GM12864 (cell line): ENCODE results near the gene WNT6.

Experiments
- DNase-seq: peaks from one replicate; pipeline ENCODE4 v3.0.0-alpha.2; 2011; ENCODE audit warnings: low read depth
- H3K4me3 ChIP-seq: 2 replicates; pipeline ENCODE4 v1.5.1; 2011; ENCODE audit warnings: mild to moderate bottlenecking, low read depth, low read length, control low read depth
- TF ChIP-seq, protein P1 (sequence below): IDR thresholded peaks from 2 replicates; pipeline ENCODE4 v1.5.1; 2011; ENCODE audit warnings: low read depth, mild to moderate bottlenecking, moderate library complexity, low read length, control low read depth, inconsistent platforms; ENCODE audit errors: missing control alignments

The WNT6 gene

DNA sequence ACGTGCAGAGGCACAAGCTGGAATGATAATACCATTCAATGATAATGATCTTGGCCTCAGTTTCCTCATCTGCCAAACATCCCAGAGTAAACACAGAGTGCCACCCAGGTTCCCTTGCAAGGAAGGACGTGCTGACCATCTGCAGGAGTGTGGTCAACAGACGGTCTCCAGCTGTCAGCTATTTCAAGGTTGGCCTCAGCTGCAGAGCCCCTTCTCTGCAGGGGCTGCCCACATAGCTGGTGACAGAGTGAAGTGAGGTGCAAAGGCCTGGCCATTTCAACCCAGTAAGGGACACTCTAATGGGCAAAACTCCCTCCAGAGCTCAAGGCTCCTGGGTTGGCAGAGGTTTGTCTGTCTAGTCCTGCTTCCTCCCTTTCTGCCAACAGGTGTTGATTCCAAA, 8.3 kb upstream of the WNT6 start:
- TF ChIP-seq, protein P1, sequence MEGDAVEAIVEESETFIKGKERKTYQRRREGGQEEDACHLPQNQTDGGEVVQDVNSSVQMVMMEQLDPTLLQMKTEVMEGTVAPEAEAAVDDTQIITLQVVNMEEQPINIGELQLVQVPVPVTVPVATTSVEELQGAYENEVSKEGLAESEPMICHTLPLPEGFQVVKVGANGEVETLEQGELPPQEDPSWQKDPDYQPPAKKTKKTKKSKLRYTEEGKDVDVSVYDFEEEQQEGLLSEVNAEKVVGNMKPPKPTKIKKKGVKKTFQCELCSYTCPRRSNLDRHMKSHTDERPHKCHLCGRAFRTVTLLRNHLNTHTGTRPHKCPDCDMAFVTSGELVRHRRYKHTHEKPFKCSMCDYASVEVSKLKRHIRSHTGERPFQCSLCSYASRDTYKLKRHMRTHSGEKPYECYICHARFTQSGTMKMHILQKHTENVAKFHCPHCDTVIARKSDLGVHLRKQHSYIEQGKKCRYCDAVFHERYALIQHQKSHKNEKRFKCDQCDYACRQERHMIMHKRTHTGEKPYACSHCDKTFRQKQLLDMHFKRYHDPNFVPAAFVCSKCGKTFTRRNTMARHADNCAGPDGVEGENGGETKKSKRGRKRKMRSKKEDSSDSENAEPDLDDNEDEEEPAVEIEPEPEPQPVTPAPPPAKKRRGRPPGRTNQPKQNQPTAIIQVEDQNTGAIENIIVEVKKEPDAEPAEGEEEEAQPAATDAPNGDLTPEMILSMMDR = no peak
- no peak for DNase-seq
- no peak overlapping the region for H3K4me3 ChIP-seq

DNA sequence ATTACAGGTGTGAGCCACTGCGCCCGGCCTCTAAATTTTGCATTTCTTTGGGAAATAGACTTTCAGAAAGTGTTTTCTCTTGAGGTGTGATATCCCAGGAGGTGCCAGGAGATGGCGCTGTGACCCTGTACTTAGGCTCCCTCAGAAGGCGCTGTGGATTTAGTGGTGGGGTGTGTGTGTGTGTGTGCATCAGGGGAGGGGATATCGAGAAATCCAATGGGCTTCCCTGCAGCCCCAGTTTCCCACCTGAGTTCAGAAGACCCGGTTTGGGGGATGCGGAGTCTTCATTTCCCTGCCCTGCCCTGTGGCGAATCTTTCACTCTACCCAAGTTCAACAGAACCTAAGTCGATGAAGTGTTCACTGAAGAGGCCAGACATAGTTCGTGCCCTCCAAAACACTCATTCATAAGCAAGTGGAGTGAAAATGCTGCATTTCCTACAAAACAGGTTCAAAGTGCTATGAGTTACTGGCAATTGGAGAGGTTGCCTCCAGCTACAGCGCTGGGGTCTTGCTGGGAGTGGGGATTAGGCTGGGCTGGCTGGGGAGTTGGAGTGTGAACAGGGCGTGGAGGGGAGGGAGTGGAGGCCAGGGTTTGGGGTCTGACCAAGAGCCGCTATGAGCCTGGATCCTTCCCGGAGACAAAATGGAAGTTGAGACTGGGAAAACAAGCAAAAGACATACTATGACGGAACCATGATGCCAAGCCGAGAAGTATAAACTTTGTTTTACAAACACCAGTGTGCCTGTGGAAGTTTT, 6.5 kb upstream of the WNT6 start:
- no peak overlapping the region for H3K4me3 ChIP-seq
- TF ChIP-seq, protein P1 = peak; percentile 84
- DNase-seq = peak; percentile 25

GRCh38 chr2:218853766-218854165, 5.8 kb upstream of the WNT6 start:
- TF ChIP-seq, protein P1 = no peak
- DNase-seq = no peak
- no peak overlapping the region for H3K4me3 ChIP-seq

DNA sequence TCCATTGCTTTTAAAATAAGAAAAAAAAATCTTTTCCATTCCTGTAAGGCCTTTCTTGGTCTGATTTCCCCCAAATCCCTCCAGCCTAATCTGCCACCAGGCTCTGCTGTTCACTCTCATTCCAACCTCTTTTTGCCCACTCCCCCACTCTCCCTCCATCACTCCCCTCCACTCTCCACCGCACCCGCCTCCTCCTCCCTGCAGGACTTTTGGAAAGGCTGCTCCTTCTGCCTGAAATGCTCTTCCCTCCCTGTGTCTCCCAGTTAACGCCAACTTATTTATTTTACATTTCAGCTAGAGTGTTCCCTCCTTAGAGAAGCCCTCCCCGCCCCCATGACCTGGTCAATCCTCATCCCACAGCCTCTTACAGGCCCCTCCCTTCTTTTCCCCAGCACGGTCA, 4.7 kb upstream of the WNT6 start:
- H3K4me3 ChIP-seq = no peak overlapping the region
- TF ChIP-seq, protein P1 = no peak
- DNase-seq = no peak

DNA sequence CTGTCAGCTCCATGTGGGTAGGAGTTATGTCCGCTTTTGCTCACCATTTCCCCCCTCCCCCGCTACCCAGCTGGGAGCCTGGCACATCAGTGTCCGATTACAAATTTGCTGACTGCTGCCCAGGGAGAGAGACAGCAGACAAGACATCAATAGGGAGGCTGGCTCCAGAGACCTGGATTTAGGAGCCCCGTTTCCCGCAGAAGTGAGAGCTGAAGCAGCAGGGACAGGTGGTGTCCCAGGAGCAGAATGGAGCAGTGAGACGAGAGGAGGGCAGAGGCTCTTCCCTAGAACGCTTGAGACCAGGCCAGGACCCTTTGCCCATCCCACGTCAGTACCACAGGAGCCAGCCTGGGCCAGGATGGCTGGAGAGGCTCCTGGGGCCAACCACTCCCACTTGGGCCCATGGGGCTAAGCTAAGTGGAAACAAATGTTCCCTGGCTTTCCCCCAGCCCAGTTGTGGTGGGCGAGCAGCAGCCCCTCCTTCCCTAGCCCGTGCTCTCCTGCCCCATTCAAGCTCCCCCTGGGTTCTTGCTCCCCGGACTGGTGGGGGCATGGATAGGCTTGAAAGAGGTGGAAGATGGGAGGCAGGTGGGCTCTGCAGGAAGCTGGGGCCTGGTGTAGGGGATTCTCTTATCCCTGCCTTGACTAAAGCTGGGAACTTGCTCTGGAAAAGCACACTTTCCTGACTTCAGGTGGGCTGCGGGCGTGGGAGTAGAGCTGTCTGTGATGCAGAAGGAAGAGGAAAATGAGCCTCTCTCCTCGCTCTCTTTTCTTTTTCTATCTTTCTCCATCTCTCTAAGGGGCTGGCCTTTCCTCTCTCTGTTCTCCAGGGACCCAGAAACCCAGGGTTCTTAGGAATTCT, 4.1 kb upstream of the WNT6 start:
- TF ChIP-seq, protein P1 = no peak
- DNase-seq = no peak
- H3K4me3 ChIP-seq = no peak overlapping the region

DNA sequence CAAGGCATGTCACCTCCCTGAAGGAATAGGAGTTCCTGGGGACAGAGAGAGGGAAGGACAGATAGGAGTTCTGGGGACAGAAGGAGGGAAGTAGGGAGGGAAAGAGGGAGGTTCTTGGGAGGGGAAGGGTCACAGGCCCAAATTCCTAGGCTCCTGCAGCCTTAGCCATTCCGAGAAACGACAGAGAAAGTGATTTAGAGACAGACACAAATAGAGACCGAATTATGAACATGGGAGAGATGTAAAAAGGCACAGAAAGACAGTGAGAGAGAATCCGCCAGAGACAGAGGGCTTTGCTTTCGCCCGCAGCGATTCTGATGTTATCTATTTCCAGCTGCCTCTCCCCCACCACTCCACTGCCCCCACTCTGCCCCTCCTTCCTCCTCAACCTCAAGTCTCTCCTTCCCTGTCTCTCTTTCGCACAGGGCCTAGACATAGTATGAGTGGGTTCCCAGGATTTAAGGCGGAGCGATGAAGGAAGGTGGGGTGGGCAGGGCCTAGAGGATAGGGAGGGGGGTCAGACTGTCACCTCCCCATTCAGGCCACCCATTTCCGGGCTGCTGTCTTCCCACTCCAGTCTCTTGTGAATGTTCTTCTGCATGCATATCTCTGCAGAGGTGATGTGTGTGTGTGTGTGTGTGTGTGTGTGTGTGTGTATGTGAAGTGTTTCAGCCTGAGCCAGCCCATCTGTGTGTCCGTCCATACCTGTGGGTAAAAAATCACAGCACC, 3.3 kb upstream of the WNT6 start:
- no peak overlapping the region for H3K4me3 ChIP-seq
- no peak for DNase-seq
- TF ChIP-seq, protein P1 = no peak
